HCT116 (cell line): ENCODE measurements around the gene PRPF4. TPM values are rescaled to one million over a fixed set of nuclear protein-coding genes. Genes with fewer than 3 reads are reported as not detected.

ENCODE experiments used
- ATAC-seq: fragments of 200-7000 bp; cut with Tn5 transposase; 2 replicates; pipeline ENCODE4 v1.9.1; 2020; ENCODE audit warnings: mild to moderate bottlenecking, moderate library complexity
- BruUV-seq: library from RNA; stranded (reverse); fragments of 400-500 nt; replicated peaks from 2 replicates; lab custom pipeline; 2021; lab: Mats Ljungman, UMichigan
- CTCF ChIA-PET: fragments of 300-600 bp; sonication (Branson Sonifier 250); formaldehyde crosslinking; loops from one replicate; lab custom pipeline; 2021; ENCODE audit warnings: antibody characterized with exemption; lab: Charles Lee
- POLR2A ChIA-PET: fragments of 300-600, 350-600 bp; sonication (Branson Sonifier 250); formaldehyde crosslinking; loops from one replicate; lab custom pipeline; 2021; ENCODE audit warnings: antibody characterized with exemption; lab: Charles Lee
- RAD21 ChIA-PET, 2 experiments: fragments of 300-600 bp; sonication (Branson Sonifier 250); formaldehyde crosslinking; loops; one replicate each; lab custom pipeline; 2023; ENCODE audit warnings: low total read pairs in 2 of 2; ENCODE audit not compliant: uncharacterized antibody in 2 of 2, unreplicated experiment in 2 of 2, low non-redundant PET in 1 of 2; lab: Charles Lee
- DNase-seq: peaks from one replicate; pipeline ENCODE4 v3.0.0-alpha.2; 2010; ENCODE audit warnings: low read depth, low spot score
- H2AFZ ChIP-seq: fragments of 200-600 bp; shearing (Covaris generic), sonication (generic); 2 replicates; pipeline ENCODE4 v1.6.1; 2017; ENCODE audit warnings: low read depth, mixed run types, mixed read lengths, antibody characterized with exemption, low read length; ENCODE audit not compliant: poor library complexity, severe bottlenecking
- H3K27ac ChIP-seq: 2 replicates; pipeline ENCODE4 v1.5.1; 2012; ENCODE audit warnings: low read depth, low read length
- H3K27me3 ChIP-seq: fragments of 200-600 bp; sonication (generic); 2 replicates; pipeline ENCODE4 v1.6.1; 2016; ENCODE audit warnings: mixed run types, low read length, mixed read lengths; ENCODE audit not compliant: insufficient read depth
- H3K36me3 ChIP-seq, 2 experiments: fragments of 200-500 bp in 1 of 2; fragments of 200-600 bp in 1 of 2; sonication (Bioruptor generic) in 1 of 2; sonication (generic) in 1 of 2; 2 replicates each; pipeline versions ENCODE4 v1.5.1 to v1.6.1; 2014 to 2016; ENCODE audit warnings: low read length in 2 of 2, inconsistent platforms in 1 of 2, mixed read lengths in 1 of 2, mixed run types in 1 of 2; ENCODE audit not compliant: insufficient read depth in 2 of 2, control insufficient read depth in 1 of 2
- H3K4me1 ChIP-seq, 2 experiments: fragments of 200-600 bp in 1 of 2; sonication (generic) in 1 of 2; 2 replicates each; pipeline versions ENCODE4 v1.5.1 to v1.6.1; 2012 to 2017; ENCODE audit warnings: low read length in 2 of 2, inconsistent platforms in 1 of 2, mild to moderate bottlenecking in 1 of 2, mixed read lengths in 1 of 2, mixed run types in 1 of 2, moderate library complexity in 1 of 2; ENCODE audit not compliant: insufficient read depth in 2 of 2, control insufficient read depth in 1 of 2
- H3K4me2 ChIP-seq: fragments of 200-600 bp; sonication (generic); 2 replicates; pipeline ENCODE4 v1.6.1; 2017; ENCODE audit warnings: mixed run types, low read length, mixed read lengths
- H3K4me3 ChIP-seq, 2 experiments: fragments of 200-600 bp in 1 of 2; sonication (generic) in 1 of 2; replicated peaks in 1 of 2; 2 replicates each; pipeline ENCODE4 v1.5.1; 2011 to 2016; ENCODE audit warnings: low read length in 2 of 2, control low read depth in 1 of 2, low read depth in 1 of 2, mild to moderate bottlenecking in 1 of 2, mixed read lengths in 1 of 2, mixed run types in 1 of 2
- H3K79me2 ChIP-seq: fragments of 200-600 bp; sonication (generic); 2 replicates; pipeline ENCODE4 v1.6.1; 2017; ENCODE audit warnings: mild to moderate bottlenecking, mixed run types, low read length, moderate library complexity, mixed read lengths; ENCODE audit not compliant: insufficient read depth
- H3K9ac ChIP-seq: fragments of 200-600 bp; sonication (generic); 2 replicates; pipeline ENCODE4 v1.6.1; 2016; ENCODE audit warnings: low read length, mixed read lengths
- H3K9me2 ChIP-seq: fragments of 200-600 bp; sonication (generic), shearing (Covaris generic); 2 replicates; pipeline ENCODE4 v1.6.1; 2017; ENCODE audit warnings: mixed run types, mild to moderate bottlenecking, moderate library complexity; ENCODE audit not compliant: insufficient read depth
- H3K9me3 ChIP-seq, 2 experiments: fragments of 200-500 bp in 1 of 2; fragments of 200-600 bp in 1 of 2; sonication (Bioruptor generic) in 1 of 2; sonication (generic) in 1 of 2; 2 replicates each; pipeline ENCODE4 v1.6.1; 2014 to 2017; ENCODE audit warnings: low read length in 2 of 2, mixed read lengths in 2 of 2, inconsistent platforms in 1 of 2, low read depth in 1 of 2, mild to moderate bottlenecking in 1 of 2, mixed run types in 1 of 2, moderate library complexity in 1 of 2; ENCODE audit not compliant: control insufficient read depth in 1 of 2, insufficient read depth in 1 of 2
- H4K20me1 ChIP-seq: fragments of 200-600 bp; sonication (generic), shearing (Covaris generic); 2 replicates; pipeline ENCODE4 v1.6.1; 2017; ENCODE audit warnings: mixed run types, mild to moderate bottlenecking, moderate library complexity; ENCODE audit not compliant: insufficient read depth
- EGR1 ChIP-seq: IDR thresholded peaks from 2 replicates; pipeline ENCODE4 v1.6.1; 2012; ENCODE audit warnings: low read depth
- EZH2 ChIP-seq: fragments of 200-600 bp; sonication (generic); IDR thresholded peaks from 2 replicates; pipeline ENCODE4 v1.6.1; 2017; ENCODE audit warnings: antibody characterized with exemption, mixed run types
- EZH2phosphoT487 ChIP-seq: fragments of 200-600 bp; IDR thresholded peaks from 2 replicates; pipeline ENCODE4 v1.6.1; 2018; ENCODE audit warnings: antibody characterized with exemption, borderline replicate concordance
- FOSL1 ChIP-seq: IDR thresholded peaks from 2 replicates; pipeline ENCODE4 v1.6.1; 2012; ENCODE audit warnings: low read depth
- JUND ChIP-seq: IDR thresholded peaks from 2 replicates; pipeline ENCODE4 v1.6.1; 2012
- MAX ChIP-seq: IDR thresholded peaks from 2 replicates; pipeline ENCODE4 v1.6.1; 2012
- POLR2A ChIP-seq: IDR thresholded peaks from 2 replicates; pipeline ENCODE4 v1.7.0; 2011; ENCODE audit warnings: borderline replicate concordance; ENCODE audit not compliant: insufficient read depth, insufficient read length; ENCODE audit errors: extremely low read depth
- POLR2AphosphoS5 ChIP-seq: IDR thresholded peaks from 2 replicates; pipeline ENCODE4 v1.6.1; 2011; ENCODE audit warnings: mild to moderate bottlenecking, low read depth, low read length, moderate library complexity
- RAD21 ChIP-seq: IDR thresholded peaks from 2 replicates; pipeline ENCODE4 v1.6.1; 2012; ENCODE audit warnings: low read depth, mild to moderate bottlenecking
- REST ChIP-seq: IDR thresholded peaks from 2 replicates; pipeline ENCODE4 v1.6.1; 2012; ENCODE audit warnings: low read depth
- SIN3A ChIP-seq: IDR thresholded peaks from 2 replicates; pipeline ENCODE4 v1.6.1; 2012; ENCODE audit warnings: low read depth
- SP1 ChIP-seq: IDR thresholded peaks from 2 replicates; pipeline ENCODE4 v1.6.1; 2012; ENCODE audit warnings: low read depth
- SRF ChIP-seq: IDR thresholded peaks from 2 replicates; pipeline ENCODE4 v1.6.1; 2012; ENCODE audit warnings: low read depth
- YY1 ChIP-seq: IDR thresholded peaks from 2 replicates; pipeline ENCODE4 v1.6.1; 2011; ENCODE audit warnings: low read length, low read depth, moderate library complexity, mild to moderate bottlenecking; ENCODE audit not compliant: insufficient replicate concordance; ENCODE audit errors: extremely low read depth
- ZBTB33 ChIP-seq: IDR thresholded peaks from 2 replicates; pipeline ENCODE4 v1.6.1; 2011; ENCODE audit warnings: mild to moderate bottlenecking, low read length, moderate library complexity; ENCODE audit not compliant: insufficient replicate concordance; ENCODE audit errors: extremely low read depth
- ZFX ChIP-seq: fragments of 450-650 bp; IDR thresholded peaks from 2 replicates; pipeline ENCODE4 v1.6.1; 2017
- ZNF274 ChIP-seq: fragments of 200-500 bp; sonication (Bioruptor generic); IDR thresholded peaks from 2 replicates; pipeline ENCODE4 v1.6.1; 2014; ENCODE audit warnings: mild to moderate bottlenecking, low read depth, low read length, inconsistent platforms
- intact Hi-C: fragments of 100-400 bp; cut with micrococcal nuclease; formaldehyde crosslinking; loops from 2 replicates; pipeline ENCODE4 v1.10.0; 2022
- total RNA-seq: library from RNA; stranded (reverse); gene quantifications from one replicate; pipeline ENCODE4 v1.2.1, GENCODE V29; 2021; ENCODE audit not compliant: unreplicated experiment

PRPF4 gene
- total RNA-seq, 1 experiment from 2014 or later: 53.9 TPM

GRCh38 chr9:113315231-113315630 lies 39.8 kb downstream of the PRPF4 start:
- Histone ChIP-seq H4K20me1 (no peaks in the 10 kb centered on the region), H2AFZ (no peak overlapping the region), H3K27ac (no peak overlapping the region), H3K4me2 (no peak overlapping the region), H3K4me1 (no peaks in the 10 kb centered on the region), H3K79me2 (no peaks in the 10 kb centered on the region), H3K4me3 (no peak overlapping the region), H3K27me3 (no peaks in the 10 kb centered on the region), H3K9ac (no peak overlapping the region), H3K9me2 (no peaks in the 10 kb centered on the region), H3K9me3 (no peaks in the 10 kb centered on the region), H3K36me3 (no peaks in the 10 kb centered on the region)
- BruUV-seq: no TSS peak
- ATAC-seq: no peak
- ChIA-PET CTCF (no interaction called here), RAD21 (no interaction called here), POLR2A (no interaction called here)
- DNase-seq: no peak
- intact Hi-C loops: no loop called here
- TF ChIP-seq SP1: no peak
- TF ChIP-seq EGR1: no peak
- no peak for TF ChIP-seq EZH2phosphoT487
- no peak for TF ChIP-seq JUND
- TF ChIP-seq ZNF274: no peak
- TF ChIP-seq ZFX: no peak
- no peak for TF ChIP-seq POLR2AphosphoS5
- TF ChIP-seq REST: no peak
- TF ChIP-seq YY1: no peak
- no peak for TF ChIP-seq SIN3A
- no peak for TF ChIP-seq POLR2A
- TF ChIP-seq RAD21: no peak
- no peak for TF ChIP-seq EZH2
- no peak for TF ChIP-seq ZBTB33
- TF ChIP-seq MAX: no peak
- TF ChIP-seq FOSL1: no peak
- no peak for TF ChIP-seq SRF
